ENCODE data around the gene SPRYD7. TPM values are rescaled to one million over a fixed set of nuclear protein-coding genes. Genes with fewer than 3 reads are reported as not detected.

Gene SPRYD7
- total RNA-seq, 2 donors from 2014 or later: 8.0 to 14.1 TPM

- DNase-seq: no peak
- intact Hi-C loops (cut with DNase I): no loop called here
Measured at GRCh38 chr13:49895826-49896225, 40.3 kb downstream of the SPRYD7 start.

GRCh38 chr13:49893591-49893990 is 42.5 kb downstream of the SPRYD7 start:
- H3K9ac ChIP-seq (ENCODE audit: low read depth in 2 of 2, low read length in 2 of 2): no peak overlapping the region
- H3K9me3 ChIP-seq: no peaks in the 10 kb centered on the region
- intact Hi-C loops (cut with DNase I): no loop called here
- no peaks in the 10 kb centered on the region for H3K27me3 ChIP-seq
- H3K4me3 ChIP-seq: no peak overlapping the region
- no peak for DNase-seq
- no peak overlapping the region for H3K27ac ChIP-seq
- no peaks in the 10 kb centered on the region for H3K4me1 ChIP-seq
- H3K36me3 ChIP-seq: no peaks in the 10 kb centered on the region
- no peak for TF ChIP-seq CTCF (IDR thresholded peaks at IDR 0.05)

More at GRCh38 chr13:49895826-49896225, 40.3 kb downstream of the SPRYD7 start:
- no peak overlapping the region for H3K27ac ChIP-seq
- H3K4me3 ChIP-seq: no peak overlapping the region
- H3K9me3 ChIP-seq: no peaks in the 10 kb centered on the region
- TF ChIP-seq CTCF (IDR thresholded peaks at IDR 0.05): no peak
- H3K9ac ChIP-seq (ENCODE audit: low read depth in 2 of 2, low read length in 2 of 2): no peak overlapping the region
- no peaks in the 10 kb centered on the region for H3K27me3 ChIP-seq
- H3K36me3 ChIP-seq: no peaks in the 10 kb centered on the region
- no peaks in the 10 kb centered on the region for H3K4me1 ChIP-seq

DNA sequence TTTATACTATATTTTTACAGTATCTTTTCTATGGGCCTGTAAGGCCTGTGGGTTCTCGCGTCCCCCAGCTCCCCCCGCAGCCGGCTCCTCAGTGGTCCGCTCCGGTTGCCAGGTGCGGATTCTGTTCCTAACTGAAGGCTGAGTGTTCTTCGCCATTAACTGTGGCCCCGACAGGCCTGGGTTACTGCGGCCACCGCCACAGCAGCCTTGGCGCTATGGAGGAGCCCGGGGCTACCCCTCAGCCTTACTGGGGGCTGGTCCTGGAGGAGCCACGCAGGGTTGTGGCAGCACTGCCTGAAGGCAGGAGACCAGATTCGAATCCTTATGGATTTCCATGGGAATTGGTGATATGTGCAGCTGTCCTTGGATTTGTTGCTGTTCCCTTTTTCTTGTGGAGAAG is 45.8 kb downstream of the SPRYD7 start:
- no peak for TF ChIP-seq CTCF (IDR thresholded peaks at IDR 0.05)
- Histone ChIP-seq H3K27ac (no peak overlapping the region), H3K36me3 (no peaks in the 10 kb centered on the region), H3K9me3 (no peaks in the 10 kb centered on the region), H3K9ac (ENCODE audit: low read depth in 2 of 2, low read length in 2 of 2) (no peak overlapping the region), H3K27me3 (no peaks in the 10 kb centered on the region), H3K4me1 (no peaks in the 10 kb centered on the region), H3K4me3 (no peak overlapping the region)
- DNase-seq: no peak
- intact Hi-C loops (cut with DNase I): no loop called here

GRCh38 chr13:49878682-49879081 is 57.5 kb downstream of the SPRYD7 start:
- H3K27me3 ChIP-seq: no peaks in the 10 kb centered on the region
- H3K9me3 ChIP-seq: no peaks in the 10 kb centered on the region
- H3K4me1 ChIP-seq: no peaks in the 10 kb centered on the region
- H3K4me3 ChIP-seq: no peak overlapping the region
- no peak for TF ChIP-seq CTCF (IDR thresholded peaks at IDR 0.05)
- H3K27ac ChIP-seq: no peak overlapping the region
- intact Hi-C loops (cut with DNase I): no loop called here
- no peaks in the 10 kb centered on the region for H3K36me3 ChIP-seq
- DNase-seq: no peak
- no peak overlapping the region for H3K9ac ChIP-seq (ENCODE audit: low read depth in 2 of 2, low read length in 2 of 2)

GRCh38 chr13:49877629-49878218 is 58.4 kb downstream of the SPRYD7 start:
- Histone ChIP-seq H3K9me3 (no peaks in the 10 kb centered on the region), H3K36me3 (no peaks in the 10 kb centered on the region), H3K9ac (ENCODE audit: low read depth in 2 of 2, low read length in 2 of 2) (no peak overlapping the region), H3K27me3 (no peaks in the 10 kb centered on the region), H3K4me3 (no peak overlapping the region), H3K27ac (no peak overlapping the region), H3K4me1 (no peaks in the 10 kb centered on the region)
- intact Hi-C loops (cut with DNase I): no loop called here
- no peak for TF ChIP-seq CTCF (IDR thresholded peaks at IDR 0.05)
- no peak for DNase-seq

Measured in colonic mucosa (tissue), 4 donors.